ENCODE data around the gene CYP4B1.
A peak's percentile ranks its signal among the peaks of the same experiment; 100 is the strongest.
"Not testable (repeated sequence)": the region's sequence is repeated elsewhere in the genome, so short reads cannot be mapped to it uniquely, and the experiment has no call there.

Gene CYP4B1

GRCh38 chr1:46798810-46799209 lies at the start of gene CYP4B1:
CYP4B1 (plus strand) TSS chr1:46799046; CDS start chr1:46799082, 36 bp downstream.
- DNase-seq, result no peak

- DNase-seq, result no peak
Measured at GRCh38 chr1:46749404-46749803, 49.4 kb upstream of the CYP4B1 start.

GRCh38 chr1:46749921-46750404 lies 48.9 kb upstream of the CYP4B1 start:
- DNase-seq, result no peak

DNA sequence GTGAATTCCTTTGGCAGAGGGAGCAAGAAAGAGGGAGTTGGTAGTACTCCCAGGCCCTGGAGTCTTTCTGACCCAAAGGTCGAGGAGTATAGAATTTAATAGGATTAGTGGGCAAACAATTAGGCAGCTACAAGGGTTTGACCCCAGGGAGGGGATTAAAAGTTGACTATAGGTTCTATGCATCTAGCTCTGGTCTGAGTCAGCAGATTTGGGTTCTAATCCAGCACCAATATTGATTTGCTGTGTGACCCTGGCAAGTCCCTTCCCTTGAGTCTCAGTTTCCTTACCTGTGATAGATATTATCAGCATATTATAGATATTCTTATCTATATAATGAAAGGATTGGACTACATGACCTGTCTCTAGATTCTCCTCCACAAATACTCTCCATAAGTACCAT lies 44.9 kb upstream of the CYP4B1 start:
- no peak for DNase-seq

GRCh38 chr1:46754707-46755106 lies 44.1 kb upstream of the CYP4B1 start:
- not testable (repeated sequence) for DNase-seq

- no peak for DNase-seq
Measured at GRCh38 chr1:46755121-46755520, 43.7 kb upstream of the CYP4B1 start.

DNA sequence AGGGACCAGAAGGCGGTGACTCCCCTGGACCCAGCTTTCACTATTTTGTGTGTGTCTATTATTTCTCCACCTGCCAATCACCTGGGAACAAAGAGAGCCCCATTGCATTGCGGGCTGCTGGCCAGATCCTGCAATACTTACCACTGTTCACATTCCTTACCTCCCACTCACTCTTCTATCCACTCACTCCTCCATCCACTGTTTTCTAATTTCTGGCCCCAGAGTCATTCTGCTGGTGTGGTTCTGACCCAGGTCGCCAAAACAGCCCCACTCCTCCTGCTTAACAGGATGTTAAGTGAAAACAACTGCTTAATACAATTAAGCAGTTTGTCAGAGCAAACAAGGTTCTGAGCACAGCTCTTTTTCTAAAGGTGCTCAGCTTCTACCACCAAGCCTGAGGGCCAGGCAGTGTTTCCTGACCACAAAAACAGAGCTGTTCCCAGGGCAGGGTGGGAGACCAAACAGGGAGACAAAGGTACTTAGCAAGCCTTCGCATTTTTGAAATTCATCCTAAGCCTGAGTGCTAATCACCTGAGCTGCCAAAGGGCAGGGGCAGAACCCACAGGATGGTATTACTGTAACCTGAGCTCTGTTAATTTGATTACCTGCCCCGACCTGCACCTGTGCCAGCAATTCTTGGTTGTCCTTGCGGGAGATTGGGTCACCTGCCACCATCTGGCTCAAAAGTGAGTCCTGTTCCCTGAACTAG lies 41.4 kb upstream of the CYP4B1 start:
- DNase-seq, result peak; percentile 88

- no peak for DNase-seq
Measured at GRCh38 chr1:46757956-46758528, 40.8 kb upstream of the CYP4B1 start.

- no peak for DNase-seq
Measured at GRCh38 chr1:46760558-46761166, 38.2 kb upstream of the CYP4B1 start.

DNA sequence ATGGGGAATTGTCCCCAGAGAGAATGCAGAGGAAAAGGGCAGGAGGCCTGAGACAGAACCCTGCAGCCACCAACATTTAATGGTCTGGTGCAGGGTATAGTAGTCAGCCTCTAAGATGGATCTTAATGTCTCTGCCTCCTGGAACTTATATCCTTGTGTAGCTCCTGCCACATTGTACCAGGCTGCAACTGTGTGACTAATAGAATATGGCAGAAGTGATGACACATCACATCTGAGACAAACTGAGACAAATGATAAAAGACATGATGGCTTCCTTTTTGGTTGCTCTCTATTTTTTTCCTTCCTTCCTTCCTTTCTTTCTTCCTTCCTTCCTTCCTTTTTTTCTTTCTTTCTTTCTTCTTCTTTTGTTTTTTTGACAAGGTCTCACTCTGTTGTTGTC lies 37.1 kb upstream of the CYP4B1 start:
- no peak for DNase-seq

DNA sequence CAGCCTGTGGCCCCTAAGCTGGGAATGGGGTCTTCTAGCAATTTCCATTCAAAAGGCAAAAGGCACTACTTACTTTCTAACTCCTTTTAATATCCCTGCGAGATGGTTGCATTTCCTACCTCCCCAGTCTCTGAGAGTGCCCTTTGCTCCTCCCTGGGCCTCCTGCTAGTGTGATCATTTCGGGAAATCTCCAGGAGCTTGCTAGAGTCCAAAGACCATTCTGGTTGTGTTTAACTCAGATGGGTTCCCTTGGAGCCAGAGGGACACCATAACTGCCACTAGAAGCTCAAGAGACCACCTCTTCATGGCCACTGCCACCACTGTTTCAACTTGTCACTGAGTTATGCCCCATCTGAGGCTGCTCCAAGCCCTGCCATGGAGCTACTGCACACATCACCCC lies 34.4 kb upstream of the CYP4B1 start:
- DNase-seq, result no peak

DNA sequence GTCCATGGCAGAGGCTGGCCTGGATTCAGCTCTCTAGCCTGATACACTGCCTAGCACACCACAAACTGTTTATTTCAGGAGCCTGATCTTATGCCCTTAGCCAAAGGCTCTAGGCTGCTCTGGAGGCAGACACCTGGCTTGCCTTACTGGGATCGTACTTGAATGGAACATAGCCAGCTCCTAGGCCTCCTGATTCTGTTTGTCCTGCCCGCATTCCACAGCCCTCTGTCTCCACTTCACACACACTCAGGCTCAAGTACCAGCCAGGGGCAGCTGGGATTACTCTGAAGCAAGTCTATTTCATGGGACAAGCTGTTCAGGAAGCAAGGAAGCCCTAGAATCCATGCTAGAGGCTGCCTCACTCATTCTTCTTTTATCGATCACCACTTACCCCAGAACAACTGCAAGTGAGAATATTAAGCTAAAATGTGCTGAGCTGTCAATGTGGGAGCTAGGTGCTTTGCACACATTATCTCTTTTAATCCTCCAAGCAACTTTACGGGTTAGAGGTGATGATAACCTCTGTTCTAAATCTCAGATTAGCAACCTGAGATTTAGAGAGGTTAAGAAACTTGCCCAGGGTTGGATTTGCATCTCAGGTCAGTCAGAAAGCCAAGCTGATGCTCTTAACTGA lies 31.1 kb upstream of the CYP4B1 start:
- peak; percentile 40 for DNase-seq

GRCh38 chr1:46768445-46768844 lies 30.4 kb upstream of the CYP4B1 start:
- no peak for DNase-seq

DNA sequence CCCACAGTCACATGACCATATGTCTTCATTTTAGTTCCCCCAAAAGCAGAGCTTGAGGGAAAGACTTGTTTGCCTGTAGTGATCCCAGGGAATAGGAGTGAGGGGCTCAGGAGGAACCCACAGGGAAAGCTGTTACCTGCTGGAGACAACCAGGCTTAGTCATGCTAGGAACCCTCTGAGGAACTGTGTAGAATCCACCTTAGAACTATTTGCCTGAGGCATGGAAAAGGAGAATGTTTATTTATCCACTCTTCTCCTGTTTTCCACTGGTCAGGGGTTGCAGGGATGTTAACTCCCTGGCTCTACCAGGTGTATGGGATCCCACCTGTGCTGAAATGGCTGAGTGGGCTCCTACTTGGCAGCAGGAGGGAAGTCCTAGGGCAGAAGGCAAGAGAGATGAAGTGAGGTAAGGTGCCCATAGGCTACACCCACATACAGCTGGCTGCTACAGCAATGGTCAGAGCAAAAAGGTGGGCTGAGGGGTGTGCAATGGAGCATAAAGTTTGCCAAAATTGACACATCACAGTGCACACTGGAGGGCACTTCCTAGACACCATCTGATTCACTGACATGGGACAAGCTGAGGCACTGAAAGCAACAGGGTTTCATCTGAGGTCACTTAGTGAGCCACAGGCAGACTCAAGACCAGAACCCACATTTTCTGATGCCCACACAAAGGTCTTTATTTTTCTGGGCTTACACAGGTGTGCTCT lies 29.7 kb upstream of the CYP4B1 start:
- no peak for DNase-seq

DNA sequence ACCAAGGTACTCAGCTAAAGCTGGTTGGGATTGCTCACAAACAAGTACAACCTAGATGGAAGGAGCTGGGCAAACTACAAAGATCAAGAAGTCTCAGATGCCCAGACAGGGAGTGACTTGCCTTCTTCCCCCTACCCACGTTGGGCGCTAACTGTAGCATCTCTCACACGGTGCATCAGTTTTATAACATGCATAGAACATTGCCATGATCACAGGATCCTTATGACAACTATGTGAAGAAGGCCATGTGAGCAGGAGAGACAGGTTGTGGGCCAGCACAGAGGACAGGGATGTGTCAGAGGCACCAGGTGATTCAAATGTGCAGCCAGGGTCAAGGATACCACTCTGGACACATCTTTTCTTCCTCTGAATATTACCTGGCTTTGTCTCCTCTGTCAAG lies 28.3 kb upstream of the CYP4B1 start:
- no peak for DNase-seq

DNA sequence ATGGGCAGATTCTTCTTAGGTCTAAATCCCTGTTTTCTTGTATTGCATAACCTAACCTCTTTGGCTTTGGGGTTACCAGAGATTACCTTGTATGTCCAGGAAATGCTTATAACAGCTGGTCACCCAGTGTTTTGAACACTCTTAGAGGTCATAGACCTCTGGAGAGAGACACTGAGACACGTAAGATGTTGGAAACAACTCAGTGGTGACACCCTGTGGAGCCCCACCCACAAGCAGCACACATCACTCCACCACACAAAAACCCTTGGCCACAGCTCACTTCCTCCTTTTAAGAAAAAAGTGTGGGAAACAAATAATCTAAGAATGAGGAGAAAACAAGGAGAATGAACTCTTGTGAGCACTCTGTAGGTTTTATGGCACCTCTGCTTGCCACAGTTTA lies 26.3 kb upstream of the CYP4B1 start:
- no peak for DNase-seq

- no peak for DNase-seq
Measured at GRCh38 chr1:46774297-46774696, 24.5 kb upstream of the CYP4B1 start.

DNA sequence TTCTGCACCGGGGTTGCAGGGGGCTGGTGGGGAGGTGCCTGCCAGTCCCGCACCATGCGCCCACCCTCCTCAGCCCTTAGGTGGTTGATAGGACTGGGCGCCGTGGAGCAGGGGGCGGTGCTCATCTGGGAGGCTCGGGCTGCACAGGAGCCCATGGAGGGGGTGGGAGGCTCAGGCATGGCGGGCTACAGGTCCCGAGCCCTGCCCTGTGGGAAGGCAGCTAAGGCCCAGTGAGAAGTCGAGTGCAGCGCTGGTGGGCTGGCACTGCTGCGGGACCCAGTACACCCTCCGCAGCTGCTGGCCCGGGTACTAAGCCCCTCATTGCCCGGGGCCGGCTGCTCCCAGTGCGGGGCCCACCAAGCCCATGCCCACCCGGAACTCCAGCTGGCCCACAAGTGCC lies 20.4 kb upstream of the CYP4B1 start:
- DNase-seq, result not testable (repeated sequence)

GRCh38 chr1:46784666-46785065 lies 14.2 kb upstream of the CYP4B1 start:
- DNase-seq, result no peak

DNA sequence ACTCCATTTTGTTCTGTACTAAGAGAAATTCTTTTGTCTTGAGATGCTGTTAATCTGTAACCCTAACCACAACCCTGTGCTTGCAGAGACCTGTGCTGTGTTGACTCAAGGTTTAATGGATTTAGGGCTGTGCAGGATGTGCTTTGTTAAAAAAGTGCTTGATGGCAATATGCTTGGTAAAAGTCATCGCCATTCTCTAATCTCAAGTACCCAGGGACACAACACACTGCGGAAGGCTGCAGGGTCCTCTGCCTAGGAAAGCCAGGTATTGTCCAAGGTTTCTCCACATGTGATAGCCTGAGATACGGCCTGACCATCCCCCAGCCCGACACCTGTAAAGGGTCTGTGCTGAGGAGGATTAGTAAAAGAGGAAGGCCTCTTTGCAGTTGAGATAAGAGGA lies 10.2 kb upstream of the CYP4B1 start:
- not testable (repeated sequence) for DNase-seq

DNA sequence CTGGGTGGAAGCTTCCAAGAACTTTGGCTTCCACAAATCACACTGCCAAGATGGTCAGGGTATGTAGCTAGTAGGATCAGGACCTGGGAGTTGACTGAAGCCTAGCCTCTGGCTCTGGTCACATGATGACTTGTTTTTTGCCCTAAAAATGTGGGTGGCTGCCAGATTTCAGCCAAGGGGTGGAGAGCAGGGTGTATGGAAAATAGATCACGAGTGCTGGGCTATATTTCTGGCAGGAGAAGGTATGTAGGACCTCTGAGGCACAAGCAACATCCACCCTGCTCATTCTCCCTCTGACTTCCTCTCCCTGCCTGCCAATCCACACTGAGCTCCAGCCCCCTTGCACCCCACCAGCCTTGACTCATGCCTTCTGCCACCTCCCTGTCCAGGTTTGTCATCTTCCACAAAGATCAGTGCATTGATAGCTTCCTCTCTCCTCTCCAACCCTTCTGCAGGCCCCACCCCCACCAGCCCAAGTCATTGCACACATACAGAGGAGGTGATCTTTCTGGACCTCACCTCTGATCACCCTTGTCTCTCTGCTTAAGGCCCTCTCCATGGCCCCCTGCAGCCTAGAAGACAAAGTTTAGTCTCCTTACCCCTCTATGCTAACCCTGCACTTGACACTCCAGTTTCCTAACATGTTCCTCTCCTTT lies 8.3 kb upstream of the CYP4B1 start:
- no peak for DNase-seq

- no peak for DNase-seq
Measured at GRCh38 chr1:46793126-46793525, 5.7 kb upstream of the CYP4B1 start.
